IPS DF 6.9 (cell line): ENCODE data around the gene ETV6.

Source experiments
- DNase-seq: peaks from one replicate; pipeline ENCODE4 v3.0.0-alpha.2; 2013; ENCODE audit warnings: low read depth, low spot score
- H3K27ac ChIP-seq: one replicate; pipeline ENCODE4 v1.5.1; 2013; ENCODE audit warnings: low read length, control low read depth
- H3K27me3 ChIP-seq: 2 replicates; pipeline ENCODE4 v1.6.1; 2013; ENCODE audit warnings: mild to moderate bottlenecking, low read length; ENCODE audit not compliant: control insufficient read depth, insufficient read depth
- H3K36me3 ChIP-seq: 2 replicates; pipeline ENCODE4 v1.6.1; 2013; ENCODE audit warnings: low read length; ENCODE audit not compliant: control insufficient read depth, insufficient read depth
- H3K4me1 ChIP-seq: 2 replicates; pipeline ENCODE4 v1.6.1; 2013; ENCODE audit warnings: low read length; ENCODE audit not compliant: control insufficient read depth, insufficient read depth
- H3K4me3 ChIP-seq: 2 replicates; pipeline ENCODE4 v1.5.1; 2013; ENCODE audit warnings: mild to moderate bottlenecking, low read length
- H3K9me3 ChIP-seq: 2 replicates; pipeline ENCODE4 v1.6.1; 2013; ENCODE audit warnings: low read length, inconsistent platforms; ENCODE audit not compliant: control insufficient read depth, insufficient read depth
- WGBS: extraction: QIAGEN DNeasy Blood & Tissue Kit; methylation state at CpG from one replicate; pipeline ENCODE4 v1.1.7; 2013; ENCODE audit warnings: mixed read lengths, missing lambda C conversion rate; ENCODE audit not compliant: insufficient read length, insufficient coverage; 5-methylcytosine and 5-hydroxymethylcytosine counted together

ETV6 gene

DNA sequence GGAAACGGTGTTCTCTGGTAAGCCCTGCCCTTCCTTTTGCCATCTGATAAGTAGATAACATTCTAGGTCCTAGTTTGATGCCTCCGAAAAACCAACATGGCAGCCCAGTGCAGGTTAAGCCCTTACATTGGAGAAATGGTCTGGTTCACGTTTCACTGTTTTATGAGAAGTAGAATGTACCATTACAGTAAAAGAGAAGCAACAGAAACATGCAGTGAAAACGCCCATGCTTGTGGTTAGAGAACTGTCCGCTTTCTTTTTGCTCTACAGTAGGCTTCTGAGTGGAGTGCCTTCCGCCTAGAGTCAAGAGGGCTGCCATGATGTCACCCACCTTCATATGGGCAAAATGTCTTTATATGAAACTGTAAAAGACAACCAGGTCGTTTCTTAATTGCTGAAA, 230.9 kb downstream of the ETV6 start:
- no peaks in the 10 kb centered on the region for H3K27me3 ChIP-seq
- H3K36me3 ChIP-seq, result no peaks in the 10 kb centered on the region
- WGBS, result no CpG with 5 or more reads among the region's 7 CpGs
- no peaks in the 10 kb centered on the region for H3K9me3 ChIP-seq
- H3K4me1 ChIP-seq, result peaks cover 5% of the 10 kb centered on the region
- H3K27ac ChIP-seq, result no peak overlapping the region
- DNase-seq, result no peak
- H3K4me3 ChIP-seq, result no peak overlapping the region

DNA sequence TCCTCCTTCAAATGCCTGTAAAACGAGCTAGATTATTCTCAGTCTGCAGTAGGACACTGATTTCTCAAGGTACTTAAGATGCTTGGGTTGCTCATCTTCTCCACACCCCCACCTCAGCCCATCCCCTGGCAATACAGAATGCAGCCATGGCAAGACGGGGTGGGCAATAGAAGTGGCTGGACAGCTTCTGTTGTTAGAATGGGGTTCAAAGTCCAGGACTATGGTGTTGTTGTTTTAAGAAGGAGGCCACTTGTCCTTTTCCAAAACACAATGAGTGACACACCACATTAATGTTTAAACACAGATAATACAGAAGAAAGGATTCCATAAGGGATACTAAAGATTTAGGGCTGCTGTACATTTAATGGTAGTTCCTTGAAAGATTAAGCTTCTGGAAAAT, 232.4 kb downstream of the ETV6 start:
- no CpG with 5 or more reads among the region's 2 CpGs for WGBS
- Histone ChIP-seq H3K4me3 (no peak overlapping the region), H3K27ac (no peak overlapping the region), H3K4me1 (peaks cover 5% of the 10 kb centered on the region), H3K36me3 (no peaks in the 10 kb centered on the region), H3K27me3 (no peaks in the 10 kb centered on the region), H3K9me3 (no peaks in the 10 kb centered on the region)
- no peak for DNase-seq

DNA sequence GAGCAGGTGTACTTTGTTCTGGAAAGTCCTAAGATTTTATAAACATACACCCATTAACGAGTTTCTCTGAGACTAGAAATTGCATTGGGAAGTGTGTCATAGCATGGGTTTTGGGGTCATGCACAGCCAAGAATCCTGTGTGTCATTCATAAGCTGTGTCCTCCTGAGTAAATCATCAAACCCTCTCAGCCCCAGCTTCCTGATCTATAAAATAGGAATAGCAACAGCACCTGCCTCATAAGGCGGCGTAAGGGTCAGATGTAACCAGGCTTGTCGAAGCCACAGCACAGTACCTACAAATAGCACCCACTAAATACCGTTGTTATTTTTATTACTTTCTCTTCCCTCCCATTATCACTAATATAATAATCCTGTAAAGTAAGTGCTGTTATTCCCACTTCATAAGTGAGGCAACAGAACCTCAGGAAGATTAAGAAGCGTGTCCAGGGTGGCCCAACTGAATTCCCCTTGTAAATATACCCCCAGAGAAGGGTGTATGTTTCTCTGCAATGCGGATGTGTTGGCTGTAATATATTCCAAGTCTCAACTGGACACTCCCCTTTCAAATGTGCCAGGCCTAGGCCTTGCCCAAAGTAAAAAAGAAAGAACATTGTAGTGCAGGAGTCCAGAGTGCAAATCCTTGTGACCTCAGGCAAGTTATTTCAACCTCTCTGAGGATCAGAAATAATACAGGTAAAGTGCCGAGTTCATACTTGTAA, 233.0 kb downstream of the ETV6 start:
- no peak overlapping the region for H3K27ac ChIP-seq
- no peaks in the 10 kb centered on the region for H3K36me3 ChIP-seq
- H3K4me3 ChIP-seq, result no peak overlapping the region
- WGBS, result 100% methylated on average over 1 of the region's 8 CpGs
- DNase-seq, result no peak
- H3K27me3 ChIP-seq, result no peaks in the 10 kb centered on the region
- peaks cover 5% of the 10 kb centered on the region for H3K4me1 ChIP-seq
- no peaks in the 10 kb centered on the region for H3K9me3 ChIP-seq

DNA sequence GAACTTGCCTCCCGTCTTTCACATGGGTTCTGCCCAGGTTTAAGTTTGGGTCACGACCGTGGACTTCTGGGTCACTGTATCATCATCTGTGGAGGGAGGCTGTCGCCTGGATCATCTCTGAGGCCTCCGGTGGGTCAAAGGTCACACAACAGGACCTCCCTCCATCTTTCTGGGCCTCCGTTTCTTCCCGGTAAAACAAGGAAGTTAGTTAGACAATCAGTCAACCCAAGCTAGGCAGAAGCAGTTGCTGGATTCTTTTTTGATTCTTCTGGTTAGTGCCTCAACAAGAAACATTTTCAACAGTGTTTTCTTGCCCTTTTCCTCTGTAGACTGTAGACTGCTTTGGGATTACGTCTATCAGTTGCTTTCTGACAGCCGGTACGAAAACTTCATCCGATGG, 234.6 kb downstream of the ETV6 start:
- Histone ChIP-seq H3K36me3 (no peaks in the 10 kb centered on the region), H3K27me3 (no peaks in the 10 kb centered on the region), H3K27ac (no peak overlapping the region), H3K4me1 (no peaks in the 10 kb centered on the region), H3K9me3 (no peaks in the 10 kb centered on the region), H3K4me3 (no peak overlapping the region)
- no CpG with 5 or more reads among the region's 11 CpGs for WGBS
- DNase-seq, result no peak

DNA sequence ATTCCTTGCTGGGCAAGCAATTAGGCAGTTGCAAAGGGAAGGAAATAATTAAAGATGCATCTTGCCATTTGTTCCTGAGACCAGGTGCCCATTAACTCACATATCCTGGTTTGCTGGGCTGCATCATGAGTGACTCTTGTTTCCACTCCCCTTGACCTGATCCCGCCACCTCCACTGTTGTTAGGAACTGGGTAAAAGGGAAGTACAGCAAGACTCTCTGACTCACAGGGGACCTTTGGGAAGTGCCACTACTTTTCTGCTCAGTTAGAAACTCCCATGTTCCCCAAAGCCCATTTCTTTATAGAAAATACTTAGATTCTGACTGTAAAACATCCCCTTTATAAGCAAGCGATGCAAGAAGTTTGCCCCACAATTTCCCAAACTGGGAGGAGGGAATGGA, 235.2 kb downstream of the ETV6 start:
- DNase-seq, result no peak
- WGBS, result no CpG with 5 or more reads among the region's 2 CpGs
- Histone ChIP-seq H3K27ac (no peak overlapping the region), H3K4me1 (no peaks in the 10 kb centered on the region), H3K9me3 (no peaks in the 10 kb centered on the region), H3K36me3 (no peaks in the 10 kb centered on the region), H3K4me3 (no peak overlapping the region), H3K27me3 (no peaks in the 10 kb centered on the region)

DNA sequence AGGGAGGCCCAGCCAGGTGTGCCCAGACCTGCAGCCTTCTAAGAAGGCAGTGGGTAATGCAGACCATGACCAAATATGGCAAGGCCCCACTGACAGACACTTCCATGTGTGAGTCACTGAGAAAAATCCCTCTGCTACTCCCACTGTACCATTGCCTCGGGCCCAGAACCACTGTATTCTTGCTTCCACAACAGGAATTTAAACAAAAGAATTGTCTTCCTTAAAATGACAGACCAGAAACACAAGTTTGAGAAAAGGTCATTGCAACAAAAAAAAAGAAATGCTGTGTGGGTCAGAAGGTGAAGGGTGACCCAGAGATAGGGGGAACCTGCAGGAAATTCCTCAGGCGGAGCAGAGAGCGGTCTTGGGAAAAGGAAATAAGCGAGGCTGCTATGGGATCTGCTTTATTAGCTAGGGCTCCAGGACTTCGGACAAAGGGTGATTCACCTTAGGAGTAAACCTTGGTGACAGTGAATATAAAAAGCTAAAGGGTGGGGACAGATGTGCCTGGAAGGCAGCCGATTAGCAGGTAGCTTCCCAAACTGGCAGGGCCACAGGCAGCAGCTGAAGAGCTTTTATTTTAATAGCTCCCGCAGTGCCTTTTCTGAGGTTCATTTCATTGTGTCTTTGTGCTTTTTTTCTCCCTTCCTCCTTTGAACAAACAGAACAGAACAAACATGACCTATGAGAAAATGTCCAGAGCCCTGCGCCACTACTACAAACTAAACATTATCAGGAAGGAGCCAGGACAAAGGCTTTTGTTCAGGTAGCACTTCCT, 236.0 kb downstream of the ETV6 start:
- no peaks in the 10 kb centered on the region for H3K36me3 ChIP-seq
- H3K27ac ChIP-seq, result no peak overlapping the region

DNA sequence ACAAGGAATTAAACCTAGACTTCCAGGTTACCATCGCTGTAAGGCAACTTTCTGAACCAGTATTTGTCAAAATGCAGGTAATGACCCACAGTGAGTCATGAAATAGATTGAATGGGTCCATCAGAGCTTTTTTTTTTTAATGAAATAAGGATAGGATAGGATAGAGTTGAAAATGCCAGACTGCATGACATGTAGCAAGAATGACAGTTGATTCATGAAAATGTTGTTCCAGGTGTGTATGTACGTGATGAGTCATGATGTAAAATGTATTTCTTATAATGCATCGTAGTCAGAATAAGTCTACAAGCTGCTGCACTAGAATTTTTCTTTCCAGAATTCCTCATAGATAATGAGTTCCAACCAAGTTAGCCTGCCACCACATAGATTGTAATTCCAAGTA, 236.9 kb downstream of the ETV6 start:
- H3K4me1 ChIP-seq, result no peaks in the 10 kb centered on the region
- no peaks in the 10 kb centered on the region for H3K36me3 ChIP-seq
- H3K27ac ChIP-seq, result no peak overlapping the region
- H3K27me3 ChIP-seq, result no peaks in the 10 kb centered on the region
- no peak for DNase-seq
- WGBS, result no CpG with 5 or more reads among the region's 3 CpGs
- no peak overlapping the region for H3K4me3 ChIP-seq
- H3K9me3 ChIP-seq, result no peaks in the 10 kb centered on the region

More for the DNA sequence above, 236.0 kb downstream of the ETV6 start:
- Histone ChIP-seq H3K4me3 (no peak overlapping the region), H3K4me1 (no peaks in the 10 kb centered on the region), H3K27me3 (no peaks in the 10 kb centered on the region), H3K9me3 (no peaks in the 10 kb centered on the region)
- no CpG with 5 or more reads among the region's 8 CpGs for WGBS
- no peak for DNase-seq

DNA sequence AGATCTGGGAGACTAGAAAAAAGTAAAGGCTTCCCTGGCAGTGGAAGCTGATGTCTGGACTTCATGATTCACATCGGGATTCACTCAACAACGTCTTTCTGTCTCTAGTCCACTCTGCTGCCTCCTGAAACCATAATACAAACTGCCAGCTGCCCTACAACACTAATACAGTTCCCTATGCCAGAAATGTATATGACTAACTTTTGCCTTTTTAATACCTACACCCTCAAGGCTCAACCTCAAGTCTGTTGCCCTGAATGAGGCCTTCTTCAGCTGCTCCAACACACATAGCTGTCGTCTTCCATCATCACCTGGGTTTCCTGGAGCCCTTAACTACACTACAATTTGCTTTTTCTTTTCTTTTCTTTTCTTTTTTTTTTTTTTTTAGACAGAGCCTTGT, 238.6 kb downstream of the ETV6 start:
- H3K27ac ChIP-seq, result no peak overlapping the region
- DNase-seq, result no peak
- H3K27me3 ChIP-seq, result no peaks in the 10 kb centered on the region
- no peaks in the 10 kb centered on the region for H3K4me1 ChIP-seq
- 0 out of 2 replicates have a peak, but pooled peaks cover 3% of the 10 kb centered on the region for H3K36me3 ChIP-seq
- no CpG with 5 or more reads among the region's 3 CpGs for WGBS
- H3K4me3 ChIP-seq, result no peak overlapping the region
- no peaks in the 10 kb centered on the region for H3K9me3 ChIP-seq

DNA sequence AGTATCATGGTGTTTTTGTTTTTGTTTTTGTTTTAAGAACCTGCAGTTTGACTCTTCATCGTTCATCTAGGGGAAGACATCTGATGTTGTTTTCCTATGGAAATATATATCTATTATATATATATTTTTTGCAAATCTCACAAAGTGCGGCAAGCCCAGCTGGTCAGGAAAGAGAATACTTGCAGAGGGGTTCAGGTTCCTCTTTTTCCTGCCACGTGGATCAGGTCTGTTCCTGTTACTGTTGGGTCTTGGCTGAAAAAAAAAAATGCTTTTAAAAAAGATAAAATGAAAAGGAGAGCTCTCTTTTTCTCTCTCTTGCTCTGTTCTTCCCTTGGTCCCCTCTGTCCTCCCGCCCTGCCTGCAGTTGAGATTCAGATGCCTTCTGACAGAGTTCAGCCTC, 241.9 kb downstream of the ETV6 start:
- WGBS, result no CpG with 5 or more reads among the region's 4 CpGs
- Histone ChIP-seq H3K4me3 (no peak overlapping the region), H3K36me3 (0 out of 2 replicates have a peak, but pooled peaks cover 3% of the 10 kb centered on the region), H3K27ac (no peak overlapping the region), H3K27me3 (no peaks in the 10 kb centered on the region), H3K4me1 (0 out of 2 replicates have a peak, but pooled peaks cover 1% of the 10 kb centered on the region), H3K9me3 (no peaks in the 10 kb centered on the region)
- no peak for DNase-seq

DNA sequence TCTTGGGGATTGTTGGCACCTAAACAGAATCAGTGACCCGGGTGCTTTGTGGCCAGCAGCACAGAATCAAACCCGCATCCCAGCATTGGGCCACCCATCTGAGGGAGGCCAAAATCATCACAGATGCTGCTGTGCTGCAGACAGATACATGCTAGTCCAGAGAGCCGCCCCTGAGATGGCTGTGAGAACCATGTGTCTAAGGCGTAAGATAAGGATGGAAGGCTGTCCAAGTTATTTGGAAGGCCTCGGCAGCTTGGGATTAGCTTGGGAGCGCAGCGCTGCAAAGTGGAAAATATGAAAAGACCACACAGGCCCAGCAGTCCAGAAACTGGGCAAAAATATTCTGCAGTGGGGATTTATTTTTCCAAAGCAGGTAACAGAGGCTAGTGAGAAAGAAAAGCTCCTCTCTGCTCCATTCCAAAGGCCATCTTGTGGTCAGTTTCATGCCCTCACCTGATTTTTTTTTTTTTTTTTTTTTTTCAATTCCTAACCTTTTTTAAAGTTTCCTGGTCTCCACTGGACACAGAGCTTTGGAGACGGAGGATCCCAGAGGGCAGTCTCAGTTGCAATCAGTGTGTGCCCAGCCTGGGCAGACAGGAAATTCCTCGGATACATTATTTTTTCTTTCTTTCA, 242.4 kb downstream of the ETV6 start:
- 0 out of 2 replicates have a peak, but pooled peaks cover 1% of the 10 kb centered on the region for H3K4me1 ChIP-seq
- WGBS, result no CpG with 5 or more reads among the region's 9 CpGs
- no peak overlapping the region for H3K27ac ChIP-seq
- H3K36me3 ChIP-seq, result 0 out of 2 replicates have a peak, but pooled peaks cover 3% of the 10 kb centered on the region
- H3K9me3 ChIP-seq, result no peaks in the 10 kb centered on the region
- no peaks in the 10 kb centered on the region for H3K27me3 ChIP-seq
- no peak for DNase-seq
- H3K4me3 ChIP-seq, result no peak overlapping the region
